ENCODE data around the gene PRKCA.

- TF ChIP-seq CTCF (IDR thresholded peaks at IDR 0.05; ENCODE audit: low read depth, low read length) (no peak), EZH2phosphoT487 (IDR thresholded peaks at IDR 0.05; ENCODE audit: low read depth) (no peak)
Observed at GRCh38 chr17:66351033-66351432, 48.6 kb downstream of the PRKCA start.
